C4-2B (cell line): Measurements from ENCODE around the gene SYP.

Source experiments
- ZFX ChIP-seq: fragments of 450-650 bp; IDR thresholded peaks from 2 replicates; pipeline ENCODE4 v1.6.1; 2017
- TF ChIP-seq, protein P1 (sequence below): fragments of 450-650 bp; conservative IDR thresholded peaks from 2 replicates; pipeline ENCODE4 v1.5.1; 2017; ENCODE audit warnings: mild to moderate bottlenecking

DNA sequence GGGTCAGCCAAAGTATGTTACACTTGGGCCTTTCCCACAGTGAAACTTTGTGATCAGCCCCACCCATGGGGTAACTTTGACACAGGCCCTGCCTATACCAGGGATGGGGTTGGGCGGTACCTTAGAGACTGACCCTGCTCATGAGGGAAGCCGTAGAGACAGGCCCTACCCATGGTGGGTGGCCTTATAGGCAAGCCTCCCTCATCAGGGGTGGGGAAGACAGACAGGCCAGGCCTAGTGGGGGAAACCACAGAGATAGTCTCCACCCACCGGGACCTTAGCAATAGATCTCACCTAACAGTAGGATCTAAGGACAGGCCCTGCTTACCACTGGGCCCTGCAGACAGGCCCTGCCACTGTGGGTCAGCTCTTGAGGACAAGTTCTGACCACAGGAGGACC, 21.5 kb downstream of the SYP start:
- TF ChIP-seq, protein P1, sequence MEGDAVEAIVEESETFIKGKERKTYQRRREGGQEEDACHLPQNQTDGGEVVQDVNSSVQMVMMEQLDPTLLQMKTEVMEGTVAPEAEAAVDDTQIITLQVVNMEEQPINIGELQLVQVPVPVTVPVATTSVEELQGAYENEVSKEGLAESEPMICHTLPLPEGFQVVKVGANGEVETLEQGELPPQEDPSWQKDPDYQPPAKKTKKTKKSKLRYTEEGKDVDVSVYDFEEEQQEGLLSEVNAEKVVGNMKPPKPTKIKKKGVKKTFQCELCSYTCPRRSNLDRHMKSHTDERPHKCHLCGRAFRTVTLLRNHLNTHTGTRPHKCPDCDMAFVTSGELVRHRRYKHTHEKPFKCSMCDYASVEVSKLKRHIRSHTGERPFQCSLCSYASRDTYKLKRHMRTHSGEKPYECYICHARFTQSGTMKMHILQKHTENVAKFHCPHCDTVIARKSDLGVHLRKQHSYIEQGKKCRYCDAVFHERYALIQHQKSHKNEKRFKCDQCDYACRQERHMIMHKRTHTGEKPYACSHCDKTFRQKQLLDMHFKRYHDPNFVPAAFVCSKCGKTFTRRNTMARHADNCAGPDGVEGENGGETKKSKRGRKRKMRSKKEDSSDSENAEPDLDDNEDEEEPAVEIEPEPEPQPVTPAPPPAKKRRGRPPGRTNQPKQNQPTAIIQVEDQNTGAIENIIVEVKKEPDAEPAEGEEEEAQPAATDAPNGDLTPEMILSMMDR, result no peak
- TF ChIP-seq ZFX, result no peak
